ENCODE measurements around the gene KANSL2.

DNA sequence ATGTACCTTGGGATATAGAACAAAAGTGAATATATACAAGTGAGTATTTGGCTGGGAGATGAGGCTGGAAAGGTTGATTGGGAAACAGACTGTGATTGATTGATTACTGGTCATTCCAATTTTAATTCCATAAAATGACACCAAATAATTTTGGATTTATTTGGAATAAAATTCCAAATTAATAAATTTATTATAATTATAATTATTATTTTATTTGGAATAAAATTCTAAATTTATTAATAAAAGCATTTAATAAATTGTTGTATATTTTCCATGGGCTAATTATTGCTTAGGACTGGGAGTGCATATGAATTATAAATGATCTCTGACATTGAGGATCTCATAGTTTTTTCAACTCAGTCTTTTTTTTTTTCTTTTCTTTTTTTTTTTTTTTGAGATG is 51.7 kb downstream of the KANSL2 start:
- no peak for TF ChIP-seq POLR2A (IDR thresholded peaks at IDR 0.05)
- TF ChIP-seq, protein P1, sequence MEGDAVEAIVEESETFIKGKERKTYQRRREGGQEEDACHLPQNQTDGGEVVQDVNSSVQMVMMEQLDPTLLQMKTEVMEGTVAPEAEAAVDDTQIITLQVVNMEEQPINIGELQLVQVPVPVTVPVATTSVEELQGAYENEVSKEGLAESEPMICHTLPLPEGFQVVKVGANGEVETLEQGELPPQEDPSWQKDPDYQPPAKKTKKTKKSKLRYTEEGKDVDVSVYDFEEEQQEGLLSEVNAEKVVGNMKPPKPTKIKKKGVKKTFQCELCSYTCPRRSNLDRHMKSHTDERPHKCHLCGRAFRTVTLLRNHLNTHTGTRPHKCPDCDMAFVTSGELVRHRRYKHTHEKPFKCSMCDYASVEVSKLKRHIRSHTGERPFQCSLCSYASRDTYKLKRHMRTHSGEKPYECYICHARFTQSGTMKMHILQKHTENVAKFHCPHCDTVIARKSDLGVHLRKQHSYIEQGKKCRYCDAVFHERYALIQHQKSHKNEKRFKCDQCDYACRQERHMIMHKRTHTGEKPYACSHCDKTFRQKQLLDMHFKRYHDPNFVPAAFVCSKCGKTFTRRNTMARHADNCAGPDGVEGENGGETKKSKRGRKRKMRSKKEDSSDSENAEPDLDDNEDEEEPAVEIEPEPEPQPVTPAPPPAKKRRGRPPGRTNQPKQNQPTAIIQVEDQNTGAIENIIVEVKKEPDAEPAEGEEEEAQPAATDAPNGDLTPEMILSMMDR (IDR thresholded peaks at IDR 0.05) = no peak
- no peak for TF ChIP-seq POLR2AphosphoS5 (IDR thresholded peaks at IDR 0.05; ENCODE audit: insufficient read depth in 1 of 2, low read depth in 1 of 2)
